Activated CD8-positive, alpha-beta T cell treated with anti-CD3 and anti-CD28 coated beads for 36 hours (primary cell): ENCODE results near the gene ECSCR. TPM values are rescaled to one million over a fixed set of nuclear protein-coding genes. Genes with fewer than 3 reads are reported as not detected.

Experiments used
- ATAC-seq: fragments of 200-7000 bp; cut with Tn5 transposase; one replicate; pipeline ENCODE4 v1.10.0; 2021; ENCODE audit warnings: mild to moderate bottlenecking, moderate library complexity
- CTCF ChIA-PET: fragments of 350-600 bp; sonication (Branson Sonifier 250); formaldehyde crosslinking; loops from one replicate; lab custom pipeline; 2021; ENCODE audit warnings: antibody characterized with exemption; lab: Charles Lee
- POLR2A ChIA-PET: fragments of 350-600 bp; sonication (Branson Sonifier 250); formaldehyde crosslinking; loops from one replicate; lab custom pipeline; 2021; ENCODE audit warnings: antibody characterized with exemption; lab: Charles Lee
- DNase-seq: peaks from one replicate; pipeline ENCODE4 v3.0.0-alpha.2; 2020
- H3K27ac Mint-ChIP-seq: one replicate; pipeline ENCODE4 v1.8.0; 2021; ENCODE audit warnings: mild to moderate bottlenecking, mixed read lengths
- H3K27me3 Mint-ChIP-seq: one replicate; pipeline ENCODE4 v1.8.0; 2021; ENCODE audit warnings: mixed read lengths
- H3K36me3 Mint-ChIP-seq: one replicate; pipeline ENCODE4 v1.8.0; 2021; ENCODE audit warnings: low read depth, mixed read lengths
- H3K4me1 Mint-ChIP-seq: one replicate; pipeline ENCODE4 v1.8.0; 2021; ENCODE audit warnings: low read depth, mixed read lengths
- H3K4me3 Mint-ChIP-seq: one replicate; pipeline ENCODE4 v1.8.0; 2021; ENCODE audit warnings: mild to moderate bottlenecking, moderate library complexity, mixed read lengths
- H3K9me3 Mint-ChIP-seq: one replicate; pipeline ENCODE4 v1.8.0; 2021; ENCODE audit warnings: mixed read lengths
- CTCF ChIP-seq: fragments of 200-600 bp; IDR thresholded peaks from one replicate; pipeline ENCODE4 v1.8.0; 2022; ENCODE audit warnings: antibody characterized with exemption, mild to moderate bottlenecking
- intact Hi-C: fragments of 100-400 bp; cut with micrococcal nuclease; formaldehyde crosslinking; loops from one replicate; pipeline ENCODE4 v1.10.0; 2022
- total RNA-seq, 2 experiments: library from RNA; stranded (reverse); gene quantifications; one replicate each; pipeline ENCODE4 v1.2.3, GENCODE V29; 2021

Gene ECSCR
- total RNA-seq, 2 experiments from 2014 or later: 0.25 TPM; not detected in 1

- intact Hi-C loops: no loop called here
- Mint-ChIP-seq H3K9me3 (no peaks in the 10 kb centered on the region), H3K27me3 (no peaks in the 10 kb centered on the region), H3K4me3 (no peak overlapping the region), H3K36me3 (peaks cover 9% of the 10 kb centered on the region), H3K4me1 (peaks cover 11% of the 10 kb centered on the region), H3K27ac (no peak overlapping the region)
- no peak for DNase-seq
- ATAC-seq: peak; percentile 17
- CTCF ChIA-PET: interaction anchor here (1.2 to 2.0 kb wide), 6 partner anchors 8 to 83 kb away, joined by 4 to 11 read pairs (median 4); no protein-coding TSS in a partner anchor
- POLR2A ChIA-PET: interaction anchor here (0.6 to 1.8 kb wide), 6 partner anchors 9 to 82 kb away, joined by 3 to 7 read pairs (median 4); partner anchors contain the start of genes SMIM33 and STING1
- no peak for TF ChIP-seq CTCF
Observed at GRCh38 chr5:139430015-139430414, 32.5 kb downstream of the ECSCR start.

GRCh38 chr5:139426203-139426885 lies 36.2 kb downstream of the ECSCR start:
- H3K36me3 Mint-ChIP-seq: peaks cover 20% of the 10 kb centered on the region
- DNase-seq (no peak), ATAC-seq (no peak)
- TF ChIP-seq CTCF: no peak
- ChIA-PET POLR2A (no interaction called here), CTCF (interaction anchor here (1.1 to 13.9 kb wide), 3 partner anchors 11 to 91 kb away, joined by 3 to 444 read pairs (median 4); no protein-coding TSS in a partner anchor)
- H3K9me3 Mint-ChIP-seq: no peaks in the 10 kb centered on the region
- H3K4me1 Mint-ChIP-seq: peaks cover 14% of the 10 kb centered on the region
- no peak overlapping the region for H3K27ac Mint-ChIP-seq
- intact Hi-C loops: no loop called here
- no peaks in the 10 kb centered on the region for H3K27me3 Mint-ChIP-seq
- no peak overlapping the region for H3K4me3 Mint-ChIP-seq

GRCh38 chr5:139425497-139425896 lies 37.0 kb downstream of the ECSCR start:
- H3K36me3 Mint-ChIP-seq: peaks cover 22% of the 10 kb centered on the region
- DNase-seq: no peak
- H3K27ac Mint-ChIP-seq: no peak overlapping the region
- peaks cover 14% of the 10 kb centered on the region for H3K4me1 Mint-ChIP-seq
- ATAC-seq: no peak
- H3K9me3 Mint-ChIP-seq: no peaks in the 10 kb centered on the region
- ChIA-PET POLR2A (no interaction called here), CTCF (interaction anchor here (1.1 to 13.9 kb wide), 3 partner anchors 10 to 91 kb away, joined by 3 to 444 read pairs (median 4); no protein-coding TSS in a partner anchor)
- H3K4me3 Mint-ChIP-seq: no peak overlapping the region
- intact Hi-C loops: no loop called here
- no peak for TF ChIP-seq CTCF
- H3K27me3 Mint-ChIP-seq: no peaks in the 10 kb centered on the region

- Mint-ChIP-seq H3K36me3 (peaks cover 39% of the 10 kb centered on the region), H3K27ac (no peak overlapping the region), H3K27me3 (no peaks in the 10 kb centered on the region), H3K4me1 (peaks cover 5% of the 10 kb centered on the region), H3K9me3 (no peaks in the 10 kb centered on the region), H3K4me3 (no peak overlapping the region)
- ChIA-PET POLR2A (interaction anchor here (0.6 to 2.2 kb wide), 9 partner anchors 11 to 138 kb away, joined by 3 to 5 read pairs (median 3); partner anchors contain the start of genes SMIM33, SPATA24 and STING1), CTCF (interaction anchor here (0.6 to 13.9 kb wide), 49 partner anchors 8 to 343 kb away, joined by 3 to 444 read pairs (median 5); partner anchors contain the start of genes DNAJC18, SMIM33, STING1 and UBE2D2)
- DNase-seq: peak; percentile 72
- peak; percentile 96 for TF ChIP-seq CTCF
- peak; percentile 96 for ATAC-seq
- intact Hi-C loops: loop anchor here (1.0 kb wide), 1 partner anchor 91 kb away; no protein-coding TSS in a partner anchor
Observed at GRCh38 chr5:139422307-139422893, 40.1 kb downstream of the ECSCR start.
